Upper lobe of left lung (tissue), 4 donors: Measurements from ENCODE around the gene NSL1.

Experiments
- CTCF ChIP-seq, 6 experiments: fragments of 450-650 bp in 4 of 6; fragments of 200-600 bp in 2 of 6; sonication (generic) in 2 of 6; IDR thresholded peaks; one replicate each; pipeline ENCODE4 v1.5.1; 2016 to 2019; ENCODE audit warnings: antibody characterized with exemption in 6 of 6
- POLR2A ChIP-seq, 4 donors: fragments of 450-650 bp; IDR thresholded peaks; one replicate each; pipeline ENCODE4 v1.5.1; 2016 to 2017; ENCODE audit warnings: antibody characterized with exemption in 4 of 4, mild to moderate bottlenecking in 2 of 4

DNA sequence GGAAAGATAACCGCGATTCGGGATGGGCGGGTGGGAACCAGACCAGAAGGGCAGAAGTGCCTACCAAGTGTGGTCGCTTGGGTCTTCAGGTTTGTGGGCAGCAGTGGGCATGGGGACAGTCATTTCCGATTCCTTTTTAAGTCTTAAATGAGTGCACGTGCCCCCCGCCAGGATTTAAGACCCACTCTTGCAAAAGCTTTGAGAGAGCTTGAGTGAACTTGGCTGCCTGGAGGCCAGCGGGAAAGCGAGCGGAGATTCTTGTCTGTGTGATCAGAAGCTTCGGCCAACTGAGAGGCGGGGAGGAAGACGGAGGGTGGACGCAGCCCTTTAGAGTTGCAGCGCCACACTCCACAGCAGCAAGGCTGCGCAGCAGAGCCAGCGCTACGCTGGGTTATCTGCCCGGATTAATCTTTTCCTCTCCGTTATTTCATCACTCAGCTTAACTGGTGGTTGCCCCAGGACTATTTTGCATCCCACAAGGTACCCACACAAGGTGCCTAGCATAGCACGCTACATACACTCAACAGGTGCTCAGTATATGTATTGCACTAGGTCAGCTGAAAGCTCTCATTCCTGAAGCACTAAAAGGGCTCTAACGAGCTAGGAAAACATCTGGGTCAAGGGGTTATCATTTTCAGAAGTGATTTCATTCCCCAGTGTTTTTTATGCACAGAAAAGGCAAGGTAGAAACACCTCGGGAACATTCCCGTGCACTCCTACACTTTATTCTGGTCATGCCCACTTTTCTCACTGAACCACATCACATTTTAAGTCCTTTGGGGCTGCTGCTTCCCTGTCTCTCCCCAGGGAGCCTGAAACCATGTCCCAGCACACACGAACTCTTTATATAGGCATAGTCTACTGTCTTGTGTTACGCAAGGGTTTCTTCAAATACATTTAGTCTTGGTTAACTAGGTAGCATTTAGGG lies 90.4 kb downstream of the NSL1 start:
- TF ChIP-seq CTCF (IDR thresholded peaks at IDR 0.05) (peak in 1 of 6 experiments; percentile 5), POLR2A (IDR thresholded peaks at IDR 0.05) (no peak)
